Glutamatergic neuron (in vitro differentiated cells): ENCODE results near the gene PRR35. TPM values are rescaled to one million over a fixed set of nuclear protein-coding genes. Genes with fewer than 3 reads are reported as not detected.

ENCODE experiments used
- DNase-seq: peaks from one replicate; pipeline ENCODE4 v3.0.0; 2022
- H3K27ac Mint-ChIP-seq: one replicate; pipeline ENCODE4 v1.8.0; 2020; ENCODE audit warnings: mild to moderate bottlenecking, mixed read lengths, inconsistent platforms; ENCODE audit not compliant: unreplicated experiment
- H3K27me3 Mint-ChIP-seq: one replicate; pipeline ENCODE4 v1.8.0; 2020; ENCODE audit warnings: mild to moderate bottlenecking, moderate library complexity, mixed read lengths, inconsistent platforms; ENCODE audit not compliant: unreplicated experiment
- H3K36me3 Mint-ChIP-seq: one replicate; pipeline ENCODE4 v1.8.0; 2020; ENCODE audit warnings: mild to moderate bottlenecking, mixed read lengths, inconsistent platforms; ENCODE audit not compliant: unreplicated experiment
- H3K4me1 Mint-ChIP-seq: one replicate; pipeline ENCODE4 v1.8.0; 2020; ENCODE audit warnings: mild to moderate bottlenecking, low read depth, mixed read lengths, inconsistent platforms; ENCODE audit not compliant: unreplicated experiment
- H3K4me3 Mint-ChIP-seq: one replicate; pipeline ENCODE4 v1.8.0; 2020; ENCODE audit warnings: mild to moderate bottlenecking, mixed read lengths, inconsistent platforms; ENCODE audit not compliant: unreplicated experiment
- H3K9me3 Mint-ChIP-seq: one replicate; pipeline ENCODE4 v1.8.0; 2020; ENCODE audit warnings: mild to moderate bottlenecking, moderate library complexity, mixed read lengths, inconsistent platforms; ENCODE audit not compliant: unreplicated experiment
- total RNA-seq: library from RNA; stranded (reverse); fragmentation: NEBNext Ultra II Directional; extraction: Animal tissue kit (Norgen Biotek cat#: 25700); gene quantifications from one replicate; pipeline ENCODE4 v1.2.1, GENCODE V29; 2021; ENCODE audit not compliant: unreplicated experiment
- TF ChIP-seq, protein P1 (sequence below): fragments of 200-600 bp; sonication (generic); IDR thresholded peaks from one replicate; pipeline ENCODE4 v1.5.0; 2021; ENCODE audit not compliant: partially characterized antibody, unreplicated experiment

The PRR35 gene
- total RNA-seq, 1 donor from 2014 or later, result not detected

DNA sequence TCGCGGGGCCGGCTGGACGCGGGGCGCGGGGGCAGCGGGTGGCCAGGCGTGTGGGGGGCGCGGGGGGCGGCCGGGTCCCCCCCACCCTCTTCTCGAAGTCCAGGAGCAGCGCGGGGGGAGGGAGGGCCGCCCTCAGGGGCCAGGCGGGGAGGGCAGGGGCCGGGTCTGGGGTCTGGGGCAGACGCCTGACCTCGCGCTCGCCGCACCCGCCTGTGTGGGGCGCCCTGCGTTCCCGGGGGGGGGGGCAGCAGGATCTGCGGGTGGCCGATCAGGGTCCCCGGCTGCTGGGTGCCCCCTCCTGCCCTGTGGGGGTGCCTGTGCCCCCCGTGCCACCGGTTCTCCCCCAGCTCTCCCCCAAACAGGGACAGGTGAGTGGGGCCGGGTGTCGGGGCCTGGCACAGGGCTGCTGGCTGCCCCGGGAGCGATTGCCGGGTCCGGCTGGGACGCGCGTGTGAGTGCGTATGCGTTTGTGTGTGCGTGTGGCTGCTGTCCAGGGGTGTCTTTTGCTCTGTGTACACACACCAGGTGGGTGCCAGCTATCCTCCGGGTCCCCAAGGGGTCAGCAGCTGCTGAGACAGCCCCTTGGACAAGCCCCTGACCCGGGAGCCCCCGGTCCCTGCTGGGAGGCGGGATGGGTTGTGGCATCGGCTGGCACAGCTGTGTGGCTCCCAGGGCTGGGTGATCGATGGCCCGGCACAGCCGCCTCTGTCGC, 663 bp downstream of the PRR35 start:
- H3K27me3 Mint-ChIP-seq, result peaks cover 6% of the 10 kb centered on the region
- TF ChIP-seq, protein P1, sequence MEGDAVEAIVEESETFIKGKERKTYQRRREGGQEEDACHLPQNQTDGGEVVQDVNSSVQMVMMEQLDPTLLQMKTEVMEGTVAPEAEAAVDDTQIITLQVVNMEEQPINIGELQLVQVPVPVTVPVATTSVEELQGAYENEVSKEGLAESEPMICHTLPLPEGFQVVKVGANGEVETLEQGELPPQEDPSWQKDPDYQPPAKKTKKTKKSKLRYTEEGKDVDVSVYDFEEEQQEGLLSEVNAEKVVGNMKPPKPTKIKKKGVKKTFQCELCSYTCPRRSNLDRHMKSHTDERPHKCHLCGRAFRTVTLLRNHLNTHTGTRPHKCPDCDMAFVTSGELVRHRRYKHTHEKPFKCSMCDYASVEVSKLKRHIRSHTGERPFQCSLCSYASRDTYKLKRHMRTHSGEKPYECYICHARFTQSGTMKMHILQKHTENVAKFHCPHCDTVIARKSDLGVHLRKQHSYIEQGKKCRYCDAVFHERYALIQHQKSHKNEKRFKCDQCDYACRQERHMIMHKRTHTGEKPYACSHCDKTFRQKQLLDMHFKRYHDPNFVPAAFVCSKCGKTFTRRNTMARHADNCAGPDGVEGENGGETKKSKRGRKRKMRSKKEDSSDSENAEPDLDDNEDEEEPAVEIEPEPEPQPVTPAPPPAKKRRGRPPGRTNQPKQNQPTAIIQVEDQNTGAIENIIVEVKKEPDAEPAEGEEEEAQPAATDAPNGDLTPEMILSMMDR, result no peak
- H3K36me3 Mint-ChIP-seq, result no peaks in the 10 kb centered on the region
- no peak for DNase-seq
- H3K4me1 Mint-ChIP-seq, result peaks cover 6% of the 10 kb centered on the region
- no peak overlapping the region for H3K27ac Mint-ChIP-seq
- peaks cover 6% of the 10 kb centered on the region for H3K9me3 Mint-ChIP-seq
- no peak overlapping the region for H3K4me3 Mint-ChIP-seq

DNA sequence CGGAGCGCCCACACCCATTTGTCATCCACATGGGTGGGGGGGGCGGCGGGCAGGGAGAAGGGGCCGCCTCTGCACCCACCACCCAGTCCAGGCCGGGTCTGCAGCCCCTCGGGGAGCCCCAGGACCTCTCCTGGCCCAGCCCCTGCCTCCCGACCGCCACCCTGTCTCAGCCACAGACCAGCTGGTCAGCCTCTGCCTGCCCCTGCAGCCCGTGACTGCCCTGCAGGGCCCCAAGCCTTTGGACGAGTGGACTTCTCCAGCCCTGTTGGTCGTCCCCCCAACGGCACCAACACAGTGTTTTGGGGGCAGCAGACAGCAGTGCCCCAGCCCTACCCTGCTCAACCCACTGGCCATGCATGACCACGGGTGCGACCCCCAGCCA, 1.2 kb downstream of the PRR35 start:
- Mint-ChIP-seq H3K9me3 (peaks cover 6% of the 10 kb centered on the region), H3K4me3 (no peak overlapping the region), H3K4me1 (peaks cover 6% of the 10 kb centered on the region), H3K36me3 (no peaks in the 10 kb centered on the region), H3K27me3 (peaks cover 6% of the 10 kb centered on the region), H3K27ac (no peak overlapping the region)
- DNase-seq, result no peak
- TF ChIP-seq, protein P1, result no peak

- TF ChIP-seq, protein P1, result no peak
- DNase-seq, result no peak
- peaks cover 6% of the 10 kb centered on the region for H3K9me3 Mint-ChIP-seq
- peaks cover 10% of the 10 kb centered on the region for H3K4me1 Mint-ChIP-seq
- H3K27me3 Mint-ChIP-seq, result peaks cover 6% of the 10 kb centered on the region
- peak overlapping the region; percentile 34 for H3K4me3 Mint-ChIP-seq
- peak overlapping the region; percentile 17 for H3K27ac Mint-ChIP-seq
- no peaks in the 10 kb centered on the region for H3K36me3 Mint-ChIP-seq
Observed at GRCh38 chr16:561957-562938, 2.1 kb downstream of the PRR35 start.

DNA sequence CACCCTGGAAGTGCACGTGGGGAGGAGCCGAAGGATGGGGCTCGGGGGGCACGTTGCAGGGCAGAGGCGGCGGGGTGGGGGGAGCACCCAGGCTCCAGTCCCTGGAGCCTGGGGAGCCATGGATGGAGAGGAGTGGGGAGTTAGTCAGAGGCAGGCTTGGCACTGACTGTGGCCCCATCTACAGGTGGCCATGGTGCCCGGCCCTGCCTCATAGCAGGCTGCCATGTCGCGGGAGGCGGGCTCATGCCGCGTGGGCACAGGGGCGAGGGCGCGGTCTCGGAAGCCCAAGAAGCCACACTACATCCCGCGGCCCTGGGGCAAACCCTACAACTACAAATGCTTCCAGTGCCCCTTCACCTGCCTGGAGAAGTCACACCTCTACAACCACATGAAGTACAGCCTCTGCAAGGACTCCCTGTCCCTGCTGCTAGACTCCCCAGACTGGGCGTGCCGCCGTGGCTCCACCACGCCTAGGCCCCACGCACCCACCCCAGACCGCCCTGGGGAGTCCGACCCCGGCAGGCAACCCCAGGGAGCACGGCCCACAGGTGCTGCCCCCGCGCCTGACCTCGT, 3.0 kb downstream of the PRR35 start:
- no peaks in the 10 kb centered on the region for H3K36me3 Mint-ChIP-seq
- peaks cover 6% of the 10 kb centered on the region for H3K27me3 Mint-ChIP-seq
- peaks cover 10% of the 10 kb centered on the region for H3K4me1 Mint-ChIP-seq
- no peak overlapping the region for H3K4me3 Mint-ChIP-seq
- DNase-seq, result no peak
- TF ChIP-seq, protein P1, result no peak
- H3K9me3 Mint-ChIP-seq, result peaks cover 6% of the 10 kb centered on the region
- no peak overlapping the region for H3K27ac Mint-ChIP-seq
